ENCODE measurements around the gene SLC2A9. TPM values are rescaled to one million over a fixed set of nuclear protein-coding genes. Genes with fewer than 3 reads are reported as not detected.

Gene SLC2A9
- total and polyA plus RNA-seq, 2 of the 8 experiments (the other 6 are each of a cell fraction or from before 2014, with no cell fraction given): 0.20 to 0.26 TPM

DNA sequence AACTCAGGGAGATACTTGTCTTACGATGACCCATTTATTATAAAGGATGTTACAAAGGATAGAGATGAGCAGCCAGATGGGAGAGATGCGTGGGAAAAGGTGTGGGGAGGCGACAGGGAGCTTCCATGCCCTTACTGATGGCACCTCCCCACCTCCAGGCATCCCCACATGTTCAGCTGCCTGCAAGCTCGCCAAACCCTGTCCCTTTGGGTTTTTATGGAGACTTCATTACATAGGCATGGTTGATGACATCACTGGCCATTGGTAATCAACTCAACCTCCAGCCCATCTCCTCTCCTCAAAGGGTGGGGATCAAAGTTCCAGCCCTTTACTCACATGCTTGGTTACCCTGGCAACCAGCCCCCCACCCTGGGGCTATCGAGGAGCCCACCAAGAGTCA is 29.4 kb upstream of the SLC2A9 start:
- Histone ChIP-seq H2BK20ac (ENCODE audit: low read length) (no peak overlapping the region), H3K79me2 (ENCODE audit: control insufficient read depth in 1 of 2, insufficient read depth in 2 of 2, low read length in 2 of 2) (no peaks in the 10 kb centered on the region), H3K18ac (ENCODE audit: extremely low read depth, low read length) (no peak overlapping the region), H4K5ac (ENCODE audit: insufficient read length, low read depth, low read length) (no peak overlapping the region), H3K27ac (ENCODE audit: low read depth, low read length) (no peak overlapping the region), H3K27me3 (replicated peaks in 1 of 4; ENCODE audit: control insufficient read depth in 3 of 4, extremely low read depth in 1 of 4, insufficient read depth in 3 of 4, low read length in 3 of 4) (no peaks in the 10 kb centered on the region), H2AK5ac (ENCODE audit: low read depth, low read length) (no peak overlapping the region), H4K20me1 (replicated peaks in 1 of 2; ENCODE audit: control insufficient read depth in 1 of 2, insufficient read depth in 2 of 2, low read length in 2 of 2) (no peaks in the 10 kb centered on the region), H2BK120ac (replicated peaks; ENCODE audit: low read depth, low read length) (no peak overlapping the region), H4K8ac (ENCODE audit: extremely low read depth, insufficient read depth, low read length) (no peak overlapping the region), H3K4me2 (ENCODE audit: insufficient read depth in 1 of 2, low read depth in 2 of 2, low read length in 2 of 2) (peak overlapping the region in 1 of 2 experiments; percentile 33; a peak in 1 of 4 replicates), H2BK12ac (ENCODE audit: low read depth, low read length) (no peak overlapping the region), H4K91ac (replicated peaks; ENCODE audit: insufficient read length, low read length) (no peak overlapping the region), H3K14ac (ENCODE audit: insufficient read length) (no peak overlapping the region), H3K36me3 (ENCODE audit: control insufficient read depth in 2 of 4, insufficient read depth in 4 of 4, low read length in 3 of 4) (no peaks in the 10 kb centered on the region), H3K4ac (replicated peaks; ENCODE audit: insufficient read length, low read depth, low read length) (no peak overlapping the region), H2AFZ (ENCODE audit: low read length) (no peak overlapping the region), H3K4me3 (ENCODE audit: extremely low read depth in 1 of 4, insufficient read depth in 2 of 4, low read depth in 3 of 4, low read length in 4 of 4) (no peak overlapping the region), H3K56ac (replicated peaks; ENCODE audit: insufficient read length, low read depth, low read length) (no peak overlapping the region), H2BK15ac (ENCODE audit: low read length) (no peak overlapping the region), H2BK5ac (ENCODE audit: low read depth, low read length) (no peak overlapping the region), H3K9me3 (ENCODE audit: insufficient read depth in 2 of 2, low read depth in 1 of 2, low read length in 1 of 2) (no peaks in the 10 kb centered on the region), H3K23me2 (ENCODE audit: low read depth, low read length) (no peaks in the 10 kb centered on the region), H3K79me1 (ENCODE audit: low read depth, low read length) (no peaks in the 10 kb centered on the region), H3K9ac (replicated peaks in 1 of 4; ENCODE audit: extremely low read depth in 1 of 4, low read depth in 3 of 4, low read length in 3 of 4) (no peak overlapping the region), H3K4me1 (replicated peaks in 1 of 4; ENCODE audit: control insufficient read depth in 3 of 4, insufficient read depth in 4 of 4, low read length in 3 of 4) (peaks cover 2 to 12% (median 7%) of the 10 kb centered on the region in 4 experiments; a peak in 5 of 7 replicates), H3K23ac (ENCODE audit: insufficient read length) (no peak overlapping the region)
- POLR2A ChIA-PET (ENCODE audit: partially characterized antibody): interaction anchor here (1.2 to 1.4 kb wide), 2 partner anchors 13 to 67 kb away, joined by 8 read pairs; partner anchors contain the start of gene WDR1
- CTCF ChIA-PET (ENCODE audit: partially characterized antibody): interaction anchor here (1.5 to 1.9 kb wide), 2 partner anchors 10 to 15 kb away, joined by 3 to 4 read pairs; no protein-coding TSS in a partner anchor
- 77% methylated on average over 5 of the region's 5 CpGs; no CpG with 5 or more reads in 1 of the 2 experiments for WGBS, 2 experiments (ENCODE audit: extremely low coverage in 1 of 2, insufficient coverage in 1 of 2, insufficient read length in 1 of 2, insufficient replicate concordance in 2 of 2, low coverage in 1 of 2, low lambda C conversion rate in 2 of 2, missing lambda C conversion rate in 1 of 2)
- DNase-seq (ENCODE audit: low read depth in 1 of 2, low spot score in 2 of 2): peak in 1 of 2 experiments; percentile 33
- FAIRE-seq: no peak
- TF ChIP-seq SAP30 (IDR thresholded peaks at IDR 0.05; ENCODE audit: insufficient read depth, insufficient replicate concordance, low read length): no peak
- TF ChIP-seq CBX5 (IDR thresholded peaks at IDR 0.05; ENCODE audit: low read depth, low read length): no peak
